ENCODE data around the gene JADE1.

Gene JADE1

DNA sequence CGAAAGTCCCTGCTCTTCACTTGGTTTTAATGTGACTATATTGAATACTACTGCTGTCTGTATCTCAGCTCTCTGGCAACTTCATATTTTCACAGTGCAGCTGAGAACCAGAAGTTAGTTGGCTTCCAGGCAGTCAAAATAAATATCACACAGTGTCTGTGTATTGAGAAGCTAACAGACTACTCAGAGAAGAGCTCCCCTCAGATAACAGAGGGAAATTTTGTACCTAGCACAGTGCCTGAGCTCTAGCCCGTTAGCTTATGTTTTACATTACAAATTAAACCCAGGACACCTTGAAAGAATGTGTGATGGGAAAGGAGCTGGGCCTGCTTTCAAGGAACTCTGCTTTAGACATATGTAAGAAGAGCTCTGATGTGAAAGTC lies 22.7 kb downstream of the JADE1 start:
- H3K9ac ChIP-seq (ENCODE audit: low read depth, low read length) = no peak overlapping the region
- peaks cover 33% of the 10 kb centered on the region for H3K4me1 ChIP-seq (ENCODE audit: control insufficient read depth, insufficient read depth, low read length)
- H3K27me3 ChIP-seq (ENCODE audit: control insufficient read depth, insufficient read depth, low read length) = no peaks in the 10 kb centered on the region
- H3K36me3 ChIP-seq (ENCODE audit: control insufficient read depth, insufficient read depth, low read length) = peaks cover 20% of the 10 kb centered on the region
- H3K9me3 ChIP-seq (ENCODE audit: control insufficient read depth, insufficient read depth, low read length) = no peaks in the 10 kb centered on the region
- no peak overlapping the region for H3K4me3 ChIP-seq (ENCODE audit: low read depth, low read length)

DNA sequence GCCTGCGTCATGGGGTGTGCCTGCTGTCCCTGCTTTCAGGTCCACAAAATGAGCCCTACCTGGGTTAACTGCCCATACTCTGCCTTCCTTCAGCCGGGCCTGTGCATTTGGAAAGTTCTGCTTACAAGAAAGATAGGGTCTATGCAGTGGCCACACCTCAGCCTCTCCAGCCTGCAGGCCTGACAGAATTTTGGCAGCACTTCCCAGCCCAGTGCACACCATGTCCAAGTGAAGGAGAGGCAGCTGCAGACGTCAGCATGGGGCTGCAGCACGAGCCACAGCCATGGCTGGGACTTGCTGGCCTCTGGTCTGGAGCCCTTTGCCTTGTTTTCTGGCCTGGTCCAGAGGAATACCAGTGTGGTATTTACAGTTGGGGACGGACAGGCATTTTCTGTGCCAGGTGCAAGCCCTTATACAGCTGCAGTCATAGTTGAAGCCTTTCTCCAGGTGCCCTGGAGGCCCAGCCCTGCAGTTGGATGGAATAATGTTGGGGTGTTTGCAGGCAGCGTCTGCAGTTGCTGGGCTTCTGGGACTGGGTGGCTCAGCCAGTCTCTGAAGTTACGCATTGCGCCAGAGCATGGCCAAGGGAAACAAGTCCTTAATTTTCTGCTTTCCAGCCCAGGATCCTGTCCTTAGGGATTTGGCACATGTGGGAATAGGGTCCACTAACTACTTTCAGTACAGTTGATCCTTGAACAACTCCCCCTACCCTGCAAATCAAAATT lies 26.2 kb downstream of the JADE1 start:
- Histone ChIP-seq H3K9ac (ENCODE audit: low read depth, low read length) (no peak overlapping the region), H3K4me1 (ENCODE audit: control insufficient read depth, insufficient read depth, low read length) (peaks cover 25% of the 10 kb centered on the region), H3K9me3 (ENCODE audit: control insufficient read depth, insufficient read depth, low read length) (no peaks in the 10 kb centered on the region), H3K27me3 (ENCODE audit: control insufficient read depth, insufficient read depth, low read length) (no peaks in the 10 kb centered on the region), H3K36me3 (ENCODE audit: control insufficient read depth, insufficient read depth, low read length) (peaks cover 20% of the 10 kb centered on the region), H3K4me3 (ENCODE audit: low read depth, low read length) (no peak overlapping the region)

DNA sequence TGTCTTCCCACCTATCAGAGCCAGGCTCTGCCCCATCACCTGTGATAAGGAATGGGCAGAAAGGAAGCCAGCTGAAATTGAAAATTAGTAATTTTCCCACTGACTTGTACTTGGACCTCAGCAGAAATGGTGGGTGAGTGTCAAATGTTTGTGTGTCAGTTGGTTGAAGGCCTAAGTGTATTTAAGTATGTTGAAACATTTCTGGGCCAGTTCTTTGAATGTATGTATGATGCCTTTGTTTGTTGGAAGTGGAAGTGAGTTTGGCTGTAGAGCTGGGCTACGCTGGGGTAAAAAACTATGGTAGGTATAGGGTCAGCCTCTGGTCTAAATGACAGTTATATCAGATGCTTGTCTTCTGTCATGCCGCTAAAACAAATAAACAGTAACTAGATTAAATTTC lies 27.7 kb downstream of the JADE1 start:
- Histone ChIP-seq H3K27me3 (ENCODE audit: control insufficient read depth, insufficient read depth, low read length) (no peaks in the 10 kb centered on the region), H3K9me3 (ENCODE audit: control insufficient read depth, insufficient read depth, low read length) (no peaks in the 10 kb centered on the region), H3K4me1 (ENCODE audit: control insufficient read depth, insufficient read depth, low read length) (peaks cover 14% of the 10 kb centered on the region), H3K9ac (ENCODE audit: low read depth, low read length) (no peak overlapping the region), H3K36me3 (ENCODE audit: control insufficient read depth, insufficient read depth, low read length) (peaks cover 18% of the 10 kb centered on the region), H3K4me3 (ENCODE audit: low read depth, low read length) (no peak overlapping the region)

DNA sequence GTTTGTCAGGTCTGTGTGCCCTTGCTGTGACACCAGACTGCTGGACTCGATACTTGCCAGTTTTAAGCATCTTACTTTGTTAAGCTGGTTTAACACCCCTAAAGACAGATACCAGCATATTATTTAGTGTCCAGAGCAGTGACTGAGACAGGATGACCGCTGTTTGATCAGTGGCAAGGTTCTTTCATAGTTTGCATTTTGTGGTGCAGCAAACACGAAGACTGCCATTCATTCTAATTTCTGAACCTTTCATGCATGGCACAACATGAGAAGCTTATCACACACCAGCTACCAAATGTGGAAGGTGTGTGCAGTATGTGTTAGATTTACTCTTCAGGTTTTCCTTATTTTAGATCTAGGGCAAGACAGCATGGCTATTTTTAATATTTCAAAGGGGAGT lies 28.2 kb downstream of the JADE1 start:
- Histone ChIP-seq H3K4me3 (ENCODE audit: low read depth, low read length) (no peak overlapping the region), H3K36me3 (ENCODE audit: control insufficient read depth, insufficient read depth, low read length) (peaks cover 17% of the 10 kb centered on the region), H3K4me1 (ENCODE audit: control insufficient read depth, insufficient read depth, low read length) (peaks cover 10% of the 10 kb centered on the region), H3K9ac (ENCODE audit: low read depth, low read length) (no peak overlapping the region), H3K27me3 (ENCODE audit: control insufficient read depth, insufficient read depth, low read length) (no peaks in the 10 kb centered on the region), H3K9me3 (ENCODE audit: control insufficient read depth, insufficient read depth, low read length) (no peaks in the 10 kb centered on the region)

DNA sequence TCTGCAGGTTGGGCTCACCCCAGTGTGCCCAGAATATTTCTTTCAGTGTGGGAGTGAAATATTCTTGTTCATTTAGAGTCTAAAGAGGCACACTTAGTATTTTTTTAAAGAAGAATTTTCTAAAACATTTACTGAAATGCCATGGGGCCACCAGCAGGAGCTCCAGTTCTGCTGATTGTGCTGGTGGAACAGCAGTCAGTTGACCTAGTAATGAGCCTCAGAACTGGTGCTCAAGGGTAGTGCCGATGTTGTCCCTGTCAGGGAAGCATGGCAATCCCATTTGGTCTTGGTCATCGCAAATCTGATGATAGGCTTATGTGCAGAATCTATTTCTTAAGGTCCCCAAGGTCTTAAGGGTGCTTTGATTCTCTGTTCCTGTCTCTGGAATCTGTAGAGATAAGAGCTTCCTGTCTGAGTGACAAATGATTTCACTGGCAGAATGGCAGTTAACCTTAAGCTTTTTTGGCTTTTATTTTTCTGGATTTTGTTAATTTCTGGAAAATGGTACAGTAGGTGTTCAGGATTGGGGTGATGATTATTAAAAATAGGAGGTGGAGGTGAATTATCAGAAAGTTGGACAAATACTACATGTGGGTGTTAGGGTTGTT lies 31.3 kb downstream of the JADE1 start:
- H3K9me3 ChIP-seq (ENCODE audit: control insufficient read depth, insufficient read depth, low read length) = no peaks in the 10 kb centered on the region
- no peaks in the 10 kb centered on the region for H3K27me3 ChIP-seq (ENCODE audit: control insufficient read depth, insufficient read depth, low read length)
- no peak overlapping the region for H3K9ac ChIP-seq (ENCODE audit: low read depth, low read length)
- H3K36me3 ChIP-seq (ENCODE audit: control insufficient read depth, insufficient read depth, low read length) = peaks cover 26% of the 10 kb centered on the region
- H3K4me3 ChIP-seq (ENCODE audit: low read depth, low read length) = no peak overlapping the region
- peaks cover 9% of the 10 kb centered on the region for H3K4me1 ChIP-seq (ENCODE audit: control insufficient read depth, insufficient read depth, low read length)

DNA sequence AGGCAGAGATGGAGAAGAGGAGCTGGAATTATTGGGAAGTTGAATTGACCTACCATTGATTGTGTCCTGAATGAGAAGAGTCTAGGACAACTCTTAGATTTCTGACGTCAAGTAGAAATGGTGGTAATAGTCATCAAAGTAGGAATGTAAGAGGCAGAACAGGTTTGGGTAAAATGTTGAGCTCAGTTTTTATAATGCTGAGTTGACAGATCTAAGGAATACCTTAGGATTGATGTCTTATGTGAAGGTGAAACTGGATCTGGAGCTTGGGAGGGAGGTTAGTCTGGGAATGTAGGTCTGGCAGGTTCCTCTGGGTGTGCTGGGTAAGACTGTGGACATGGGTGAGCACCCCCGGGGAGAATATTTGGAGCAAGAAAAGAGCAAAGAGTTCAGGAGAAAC lies 31.9 kb downstream of the JADE1 start:
- Histone ChIP-seq H3K9ac (ENCODE audit: low read depth, low read length) (no peak overlapping the region), H3K4me1 (ENCODE audit: control insufficient read depth, insufficient read depth, low read length) (peaks cover 7% of the 10 kb centered on the region), H3K4me3 (ENCODE audit: low read depth, low read length) (no peak overlapping the region), H3K27me3 (ENCODE audit: control insufficient read depth, insufficient read depth, low read length) (no peaks in the 10 kb centered on the region), H3K36me3 (ENCODE audit: control insufficient read depth, insufficient read depth, low read length) (peaks cover 28% of the 10 kb centered on the region), H3K9me3 (ENCODE audit: control insufficient read depth, insufficient read depth, low read length) (no peaks in the 10 kb centered on the region)

DNA sequence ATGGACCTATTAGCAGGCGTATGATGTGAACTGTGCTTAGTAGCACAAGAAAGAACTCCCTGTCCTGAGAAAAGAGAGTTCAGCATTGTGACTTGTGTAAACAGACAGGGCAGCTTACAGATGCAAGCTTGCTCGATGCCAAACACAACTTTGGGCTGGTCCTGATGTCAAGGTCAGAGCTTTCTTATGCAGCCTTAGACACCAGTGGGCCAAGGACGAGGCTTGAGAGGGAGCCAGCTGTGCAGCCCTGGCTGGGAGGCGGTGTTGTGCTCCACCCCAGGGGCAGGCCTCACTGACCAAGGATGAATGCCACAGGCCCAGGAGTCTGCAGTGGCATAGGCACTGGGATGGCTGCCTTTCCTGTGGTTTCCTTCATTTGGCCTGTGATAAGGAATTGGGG lies 35.4 kb downstream of the JADE1 start:
- no peaks in the 10 kb centered on the region for H3K27me3 ChIP-seq (ENCODE audit: control insufficient read depth, insufficient read depth, low read length)
- no peak overlapping the region for H3K4me3 ChIP-seq (ENCODE audit: low read depth, low read length)
- H3K9ac ChIP-seq (ENCODE audit: low read depth, low read length) = no peak overlapping the region
- peaks cover 59% of the 10 kb centered on the region for H3K36me3 ChIP-seq (ENCODE audit: control insufficient read depth, insufficient read depth, low read length)
- no peaks in the 10 kb centered on the region for H3K9me3 ChIP-seq (ENCODE audit: control insufficient read depth, insufficient read depth, low read length)
- H3K4me1 ChIP-seq (ENCODE audit: control insufficient read depth, insufficient read depth, low read length) = no peaks in the 10 kb centered on the region

DNA sequence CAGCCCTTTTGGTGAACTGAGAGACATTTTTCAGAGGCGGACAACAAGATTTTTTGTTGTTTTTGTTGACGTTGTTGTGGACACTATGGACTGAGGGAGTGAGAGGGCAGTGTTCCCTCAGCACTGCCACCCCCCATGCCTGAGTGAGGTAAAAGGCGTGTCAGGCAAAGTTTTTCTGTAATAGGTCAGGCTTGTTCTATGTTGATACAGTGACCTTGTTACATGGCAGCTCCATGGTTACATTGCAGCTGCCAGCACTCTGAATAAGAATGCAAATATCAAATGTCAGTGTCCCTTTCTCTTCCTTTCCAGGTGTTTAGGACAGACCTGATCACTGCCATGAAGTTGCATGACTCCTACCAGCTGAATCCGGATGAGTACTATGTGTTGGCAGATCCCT lies 36.6 kb downstream of the JADE1 start:
- Histone ChIP-seq H3K4me3 (ENCODE audit: low read depth, low read length) (no peak overlapping the region), H3K4me1 (ENCODE audit: control insufficient read depth, insufficient read depth, low read length) (no peaks in the 10 kb centered on the region), H3K9ac (ENCODE audit: low read depth, low read length) (no peak overlapping the region), H3K9me3 (ENCODE audit: control insufficient read depth, insufficient read depth, low read length) (no peaks in the 10 kb centered on the region), H3K36me3 (ENCODE audit: control insufficient read depth, insufficient read depth, low read length) (peaks cover 63% of the 10 kb centered on the region), H3K27me3 (ENCODE audit: control insufficient read depth, insufficient read depth, low read length) (no peaks in the 10 kb centered on the region)

DNA sequence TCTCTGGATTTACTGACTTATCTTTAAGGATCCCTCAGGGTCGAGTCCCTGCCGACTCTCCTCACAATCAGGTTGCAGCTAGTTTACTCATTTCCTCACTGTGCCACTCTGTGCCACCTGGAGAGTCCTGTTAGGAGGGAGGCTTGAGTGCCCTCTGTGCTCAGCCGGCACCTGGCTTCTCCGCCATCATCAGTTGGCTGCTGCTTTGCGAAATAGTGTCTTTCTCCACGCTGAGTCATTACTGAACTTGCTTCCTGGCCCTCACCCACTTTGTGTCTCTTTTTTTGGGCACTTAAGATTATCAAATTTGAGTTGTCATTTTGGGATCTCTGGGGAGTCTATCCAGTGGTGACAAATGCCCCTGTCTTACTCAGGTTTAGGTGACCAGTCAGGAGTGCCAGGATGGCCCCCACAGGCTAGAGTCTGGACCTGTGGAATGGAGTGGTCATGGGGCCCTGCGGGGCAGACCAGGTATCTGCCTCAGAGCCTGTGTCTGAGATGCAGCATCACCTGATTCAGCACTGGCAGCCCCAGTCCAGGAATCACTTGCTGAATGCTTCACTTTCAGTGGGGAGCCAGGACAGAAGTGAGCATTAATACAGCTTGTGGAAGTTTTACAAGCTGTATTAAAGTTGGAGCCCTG lies 37.7 kb downstream of the JADE1 start:
- no peak overlapping the region for H3K9ac ChIP-seq (ENCODE audit: low read depth, low read length)
- H3K27me3 ChIP-seq (ENCODE audit: control insufficient read depth, insufficient read depth, low read length) = no peaks in the 10 kb centered on the region
- no peaks in the 10 kb centered on the region for H3K4me1 ChIP-seq (ENCODE audit: control insufficient read depth, insufficient read depth, low read length)
- peaks cover 69% of the 10 kb centered on the region for H3K36me3 ChIP-seq (ENCODE audit: control insufficient read depth, insufficient read depth, low read length)
- H3K4me3 ChIP-seq (ENCODE audit: low read depth, low read length) = no peak overlapping the region
- no peaks in the 10 kb centered on the region for H3K9me3 ChIP-seq (ENCODE audit: control insufficient read depth, insufficient read depth, low read length)

DNA sequence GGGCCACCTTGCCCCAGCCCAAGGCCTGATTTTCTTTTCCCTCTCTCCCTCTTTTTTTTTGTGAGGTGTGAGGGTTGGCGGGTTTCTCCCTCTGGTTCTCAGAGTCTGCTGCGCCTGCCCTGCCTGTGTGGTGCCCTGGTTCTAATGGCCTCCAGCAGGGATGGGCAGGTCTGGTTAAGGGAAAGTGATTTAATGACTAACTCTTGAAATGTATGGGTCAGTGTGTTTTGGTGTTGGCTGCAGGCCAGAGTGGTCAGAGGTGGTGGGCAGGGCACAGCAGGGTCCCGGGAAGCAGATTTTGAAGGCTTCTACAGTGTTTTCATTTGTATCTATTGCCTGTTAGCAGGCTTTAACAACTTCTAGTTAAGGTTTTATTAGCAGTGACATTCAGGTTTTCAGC lies 39.0 kb downstream of the JADE1 start:
- H3K9me3 ChIP-seq (ENCODE audit: control insufficient read depth, insufficient read depth, low read length) = no peaks in the 10 kb centered on the region
- peaks cover 76% of the 10 kb centered on the region for H3K36me3 ChIP-seq (ENCODE audit: control insufficient read depth, insufficient read depth, low read length)
- no peaks in the 10 kb centered on the region for H3K4me1 ChIP-seq (ENCODE audit: control insufficient read depth, insufficient read depth, low read length)
- no peaks in the 10 kb centered on the region for H3K27me3 ChIP-seq (ENCODE audit: control insufficient read depth, insufficient read depth, low read length)
- H3K9ac ChIP-seq (ENCODE audit: low read depth, low read length) = no peak overlapping the region
- no peak overlapping the region for H3K4me3 ChIP-seq (ENCODE audit: low read depth, low read length)

DNA sequence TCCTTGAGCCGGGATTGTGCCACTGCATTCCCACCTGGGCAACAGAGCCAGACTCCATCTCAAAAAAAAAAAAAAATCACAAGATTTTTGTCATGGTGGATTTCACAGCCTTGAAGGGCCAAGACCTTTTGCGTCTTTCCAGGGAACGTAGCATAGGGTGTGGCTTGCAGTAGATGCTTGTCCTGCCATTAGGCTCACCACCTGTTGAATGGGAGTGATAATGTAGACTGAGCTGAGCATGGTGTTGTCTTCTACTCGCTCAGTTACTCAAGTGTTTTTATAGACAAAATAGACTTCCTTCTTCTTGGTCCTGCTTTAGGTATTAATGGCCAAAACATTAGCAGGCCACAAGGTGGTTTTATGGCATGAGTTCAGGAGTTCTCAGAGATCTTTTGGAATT lies 40.8 kb downstream of the JADE1 start:
- Histone ChIP-seq H3K4me1 (ENCODE audit: control insufficient read depth, insufficient read depth, low read length) (no peaks in the 10 kb centered on the region), H3K27me3 (ENCODE audit: control insufficient read depth, insufficient read depth, low read length) (no peaks in the 10 kb centered on the region), H3K9ac (ENCODE audit: low read depth, low read length) (no peak overlapping the region), H3K9me3 (ENCODE audit: control insufficient read depth, insufficient read depth, low read length) (no peaks in the 10 kb centered on the region), H3K4me3 (ENCODE audit: low read depth, low read length) (no peak overlapping the region), H3K36me3 (ENCODE audit: control insufficient read depth, insufficient read depth, low read length) (peaks cover 69% of the 10 kb centered on the region)

DNA sequence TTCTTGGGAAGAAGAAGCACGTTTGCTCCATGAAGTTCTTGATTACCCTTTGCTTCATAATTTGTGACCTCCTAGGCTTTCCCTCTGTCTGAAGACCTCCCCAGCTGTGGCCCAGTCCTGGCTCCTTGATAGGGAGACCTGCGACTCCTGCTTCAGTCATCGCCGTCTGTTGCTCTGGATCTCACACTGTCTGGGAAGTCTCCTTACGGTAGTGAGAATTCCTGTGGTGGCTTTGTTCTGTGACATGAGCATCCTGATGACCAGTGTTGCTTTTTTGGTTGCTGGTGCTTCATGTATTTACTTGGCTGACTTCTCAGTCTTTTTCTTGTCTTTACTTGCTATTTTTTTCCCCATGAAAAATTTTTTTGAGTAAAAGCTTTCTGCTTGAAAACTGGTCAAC lies 44.2 kb downstream of the JADE1 start:
- H3K27me3 ChIP-seq (ENCODE audit: control insufficient read depth, insufficient read depth, low read length) = no peaks in the 10 kb centered on the region
- peaks cover 71% of the 10 kb centered on the region for H3K36me3 ChIP-seq (ENCODE audit: control insufficient read depth, insufficient read depth, low read length)
- no peak overlapping the region for H3K9ac ChIP-seq (ENCODE audit: low read depth, low read length)
- H3K4me1 ChIP-seq (ENCODE audit: control insufficient read depth, insufficient read depth, low read length) = no peaks in the 10 kb centered on the region
- H3K9me3 ChIP-seq (ENCODE audit: control insufficient read depth, insufficient read depth, low read length) = no peaks in the 10 kb centered on the region
- H3K4me3 ChIP-seq (ENCODE audit: low read depth, low read length) = no peak overlapping the region
